ENCODE data around the gene AFF3.
"Not testable (repeated sequence)": the region's sequence is repeated elsewhere in the genome, so short reads cannot be mapped to it uniquely, and the experiment has no call there.

Gene AFF3

GRCh38 chr2:99779276-99779675 is 363.1 kb downstream of the AFF3 start:
- H3K4me3 ChIP-seq (ENCODE audit: low read depth, low read length), result no peak overlapping the region
- TF ChIP-seq, protein P1, sequence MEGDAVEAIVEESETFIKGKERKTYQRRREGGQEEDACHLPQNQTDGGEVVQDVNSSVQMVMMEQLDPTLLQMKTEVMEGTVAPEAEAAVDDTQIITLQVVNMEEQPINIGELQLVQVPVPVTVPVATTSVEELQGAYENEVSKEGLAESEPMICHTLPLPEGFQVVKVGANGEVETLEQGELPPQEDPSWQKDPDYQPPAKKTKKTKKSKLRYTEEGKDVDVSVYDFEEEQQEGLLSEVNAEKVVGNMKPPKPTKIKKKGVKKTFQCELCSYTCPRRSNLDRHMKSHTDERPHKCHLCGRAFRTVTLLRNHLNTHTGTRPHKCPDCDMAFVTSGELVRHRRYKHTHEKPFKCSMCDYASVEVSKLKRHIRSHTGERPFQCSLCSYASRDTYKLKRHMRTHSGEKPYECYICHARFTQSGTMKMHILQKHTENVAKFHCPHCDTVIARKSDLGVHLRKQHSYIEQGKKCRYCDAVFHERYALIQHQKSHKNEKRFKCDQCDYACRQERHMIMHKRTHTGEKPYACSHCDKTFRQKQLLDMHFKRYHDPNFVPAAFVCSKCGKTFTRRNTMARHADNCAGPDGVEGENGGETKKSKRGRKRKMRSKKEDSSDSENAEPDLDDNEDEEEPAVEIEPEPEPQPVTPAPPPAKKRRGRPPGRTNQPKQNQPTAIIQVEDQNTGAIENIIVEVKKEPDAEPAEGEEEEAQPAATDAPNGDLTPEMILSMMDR (IDR thresholded peaks at IDR 0.05; ENCODE audit: control insufficient read depth, extremely low read depth, insufficient read depth), result no peak
- DNase-seq (ENCODE audit: low read depth), result no peak

DNA sequence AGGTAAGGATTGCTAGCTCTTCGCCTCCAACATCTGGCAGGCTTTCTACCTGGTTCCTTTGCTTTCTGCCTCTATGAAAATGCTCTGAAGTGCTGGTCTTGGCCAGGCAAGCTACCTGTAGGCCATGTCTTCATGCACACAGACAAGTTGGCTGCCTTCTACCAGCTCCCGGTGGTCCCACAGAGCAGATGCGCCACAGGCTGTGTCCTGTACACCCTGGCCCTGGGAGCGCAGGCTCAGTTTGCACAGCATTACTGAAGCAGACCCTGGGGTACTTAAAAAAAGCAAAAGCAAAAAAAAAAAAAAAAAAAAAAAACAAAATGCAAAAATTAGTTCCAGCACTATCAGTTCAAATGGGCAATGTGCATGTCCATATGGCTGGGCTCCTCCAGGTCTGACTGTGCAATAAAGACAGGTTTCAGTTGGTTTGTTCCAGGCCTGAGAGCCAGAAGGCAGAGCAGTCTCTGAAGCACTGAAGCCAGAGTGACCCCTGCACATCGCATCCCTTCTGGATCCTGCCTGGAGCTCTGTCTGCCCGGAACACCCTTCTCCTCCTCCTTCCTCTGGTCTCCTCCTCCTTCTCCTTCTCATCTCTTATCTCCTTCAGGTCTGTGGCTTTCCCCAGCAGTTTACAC is 364.6 kb downstream of the AFF3 start:
- H3K4me3 ChIP-seq (ENCODE audit: low read depth, low read length), result no peak overlapping the region
- TF ChIP-seq, protein P1 (IDR thresholded peaks at IDR 0.05; ENCODE audit: control insufficient read depth, extremely low read depth, insufficient read depth), result no peak
- DNase-seq (ENCODE audit: low read depth), result no peak

DNA sequence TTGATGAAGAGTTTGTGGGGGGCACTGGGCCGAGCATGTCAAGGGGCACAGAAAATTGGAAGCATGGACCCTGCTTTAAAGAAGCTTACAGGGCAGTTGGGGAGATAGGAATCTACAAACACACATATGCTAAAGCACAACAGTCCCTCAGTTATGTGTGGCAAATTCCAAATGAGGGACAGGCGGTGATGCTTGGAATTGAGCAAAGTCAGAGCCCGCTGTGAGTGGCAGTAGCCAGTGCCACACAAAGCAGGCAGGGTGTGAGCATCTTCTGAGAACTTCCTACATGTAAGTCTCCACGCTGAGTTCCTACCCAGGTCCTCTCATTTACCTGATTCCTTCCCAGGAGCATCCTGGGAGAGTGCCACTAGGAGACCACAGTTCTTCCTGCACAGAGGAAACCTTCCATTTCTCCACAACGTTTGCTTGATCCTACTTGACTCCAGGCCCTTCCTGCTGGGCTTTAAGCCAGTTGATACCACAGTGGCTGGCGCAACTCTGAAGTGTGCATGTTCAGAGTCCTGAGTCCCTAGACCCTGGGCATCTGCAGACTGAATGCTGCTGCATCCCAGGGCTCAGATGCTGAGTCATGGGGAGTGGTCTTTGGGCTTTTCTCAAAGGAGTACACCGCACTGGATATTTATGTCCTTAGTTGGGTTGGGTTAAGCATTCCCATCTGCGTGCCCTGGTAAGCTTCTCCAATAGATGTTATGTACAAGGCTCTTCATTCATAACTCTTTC is 365.3 kb downstream of the AFF3 start:
- TF ChIP-seq, protein P1 (IDR thresholded peaks at IDR 0.05; ENCODE audit: control insufficient read depth, extremely low read depth, insufficient read depth), result no peak
- DNase-seq (ENCODE audit: low read depth), result no peak
- no peak overlapping the region for H3K4me3 ChIP-seq (ENCODE audit: low read depth, low read length)

GRCh38 chr2:99776206-99776905 is 366.0 kb downstream of the AFF3 start:
- no peak overlapping the region for H3K4me3 ChIP-seq (ENCODE audit: low read depth, low read length)
- TF ChIP-seq, protein P1 (IDR thresholded peaks at IDR 0.05; ENCODE audit: control insufficient read depth, extremely low read depth, insufficient read depth), result no peak
- DNase-seq (ENCODE audit: low read depth), result no peak

DNA sequence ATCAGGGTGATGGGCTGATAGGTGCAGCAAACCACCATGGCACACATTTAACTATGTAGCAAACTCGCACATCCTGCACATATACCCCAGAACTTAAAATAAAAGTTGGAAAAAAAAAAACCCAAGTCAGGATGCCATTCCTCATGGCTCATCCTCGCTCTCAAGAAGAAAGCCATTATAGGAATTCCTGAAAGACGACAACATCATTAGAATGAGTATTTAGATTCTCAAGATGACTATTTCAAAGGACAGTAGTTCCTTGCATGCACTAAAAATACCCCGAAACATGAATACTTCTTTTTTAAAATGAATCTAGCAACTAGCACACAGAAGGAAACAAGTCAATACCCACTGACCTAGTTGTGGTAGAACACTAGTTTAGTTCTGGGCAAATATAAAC is 366.8 kb downstream of the AFF3 start:
- TF ChIP-seq, protein P1 (IDR thresholded peaks at IDR 0.05; ENCODE audit: control insufficient read depth, extremely low read depth, insufficient read depth), result no peak
- H3K4me3 ChIP-seq (ENCODE audit: low read depth, low read length), result no peak overlapping the region
- DNase-seq (ENCODE audit: low read depth), result no peak

DNA sequence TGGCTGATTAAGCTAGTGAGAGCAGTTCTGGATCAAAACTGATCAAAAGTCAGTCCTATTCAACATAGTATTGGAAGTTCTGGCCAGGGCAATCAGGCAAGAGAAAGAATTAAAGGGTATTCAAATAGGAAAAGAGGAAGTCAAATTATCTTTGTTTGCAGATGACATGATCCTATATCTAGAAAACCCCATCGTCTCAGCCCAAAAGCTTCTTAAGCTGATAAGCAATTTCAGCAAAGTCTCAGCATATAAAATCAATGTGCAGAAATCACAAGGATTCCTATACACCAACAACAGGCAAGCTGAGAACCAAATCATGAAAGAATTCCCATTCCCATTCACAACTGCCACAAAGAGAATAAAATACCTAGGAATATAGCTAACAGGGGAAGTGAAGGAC is 368.7 kb downstream of the AFF3 start:
- H3K4me3 ChIP-seq (ENCODE audit: low read depth, low read length); DNase-seq (ENCODE audit: low read depth): not testable (repeated sequence)

DNA sequence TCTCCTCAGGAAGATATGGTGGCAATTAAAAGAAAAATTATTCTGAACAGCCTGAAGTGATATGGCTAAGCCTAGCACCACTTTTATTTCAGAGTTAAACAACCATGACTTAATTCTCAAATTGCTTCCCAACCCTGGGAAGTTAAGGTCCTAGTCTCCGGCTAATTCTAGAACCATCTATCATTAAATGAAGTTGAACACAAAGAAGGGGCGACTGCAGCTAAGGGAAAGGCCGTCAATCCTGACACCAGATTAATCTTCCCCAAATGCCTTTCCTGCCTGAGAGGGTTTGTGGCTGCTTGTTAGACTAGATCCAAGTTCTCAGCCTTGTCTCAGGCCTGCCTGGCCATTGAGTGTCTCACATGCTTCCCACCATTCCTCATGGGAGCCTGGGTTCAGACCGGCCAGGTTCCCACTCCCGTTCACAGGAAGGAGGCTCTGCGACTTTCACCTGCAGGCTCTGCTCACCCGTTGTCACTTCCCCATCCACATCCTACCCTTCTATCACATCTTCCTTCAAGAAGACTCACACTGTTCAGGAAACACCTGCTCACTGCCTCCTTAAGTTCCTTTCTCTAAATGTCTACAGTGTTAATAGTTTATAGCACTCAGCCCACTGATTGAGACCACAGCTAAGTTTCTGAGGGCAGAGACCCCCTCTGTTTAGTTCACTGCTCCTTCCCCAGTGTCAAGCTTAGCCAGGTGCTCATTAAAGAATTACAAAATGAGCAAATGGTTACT is 369.6 kb downstream of the AFF3 start:
- TF ChIP-seq, protein P1 (IDR thresholded peaks at IDR 0.05; ENCODE audit: control insufficient read depth, extremely low read depth, insufficient read depth), result no peak
- no peak overlapping the region for H3K4me3 ChIP-seq (ENCODE audit: low read depth, low read length)
- DNase-seq (ENCODE audit: low read depth), result no peak

Measured in LNCaP clone FGC (cell line).